ENCODE measurements around the gene CCDC157. TPM values are rescaled to one million over a fixed set of nuclear protein-coding genes. Genes with fewer than 3 reads are reported as not detected.
A peak's percentile ranks its signal among the peaks of the same experiment; 100 is the strongest.

The CCDC157 gene
- total RNA-seq, 1 experiment from 2014 or later, result 3.5 TPM

- H3K9me2 ChIP-seq (replicated peaks; ENCODE audit: low read length), result no peaks in the 10 kb centered on the region
- POLR2A ChIA-PET (ENCODE audit: unreplicated experiment), result interaction anchor here (0.5 to 1.2 kb wide), 6 partner anchors 30 to 97 kb away, joined by 3 to 13 read pairs (median 6); partner anchors contain the start of genes CCDC157 and SF3A1
- peak within 1 kb of the TSS; percentile 23 for H3K27ac ChIP-seq (ENCODE audit: low read length)
- ATAC-seq, result peak; percentile 88
- no TSS peak for BruUV-seq (replicated peaks)
- H3K4me3 ChIP-seq (ENCODE audit: low read length), result peak within 1 kb of the TSS; percentile 79
- intact Hi-C loops (cut with micrococcal nuclease), result loop anchor here (5.0 kb wide), 1 partner anchor 40 kb away; the partner anchor contains the start of gene CASTOR1
- no peaks in the 10 kb centered on the region for H3F3A ChIP-seq (ENCODE audit: low read length, unreplicated experiment)
- H3K4me1 ChIP-seq (ENCODE audit: insufficient read depth, low read length), result peaks cover 28% of the 10 kb centered on the region
- CTCF ChIA-PET, result interaction anchor here (0.6 to 2.5 kb wide), 5 partner anchors 17 to 238 kb away, joined by 3 to 33 read pairs (median 4); partner anchors contain the start of gene CASTOR1
- H2AFZ ChIP-seq (ENCODE audit: low read length), result peak within 1 kb of the TSS; percentile 81
- no peaks in the 10 kb centered on the region for H4K20me1 ChIP-seq (ENCODE audit: low read length)
- H3K79me2 ChIP-seq (ENCODE audit: low read length), result peaks cover 33% of the 10 kb centered on the region
- peak; percentile 92 for DNase-seq
- no peaks in the 10 kb centered on the region for H3K9me3 ChIP-seq (ENCODE audit: low read length)
- TF ChIP-seq EZH2phosphoT487 (IDR thresholded peaks at IDR 0.05; ENCODE audit: borderline replicate concordance, low read length) (no peak), CTCF (conservative IDR thresholded peaks at IDR 0.05; ENCODE audit: low read depth, low read length) (no peak), EZH2 (IDR thresholded peaks at IDR 0.05; ENCODE audit: low read length, unreplicated experiment) (no peak)
- peak within 1 kb of the TSS; percentile 92 for H3K4me2 ChIP-seq (ENCODE audit: low read length)
- peak within 1 kb of the TSS; percentile 77 for H3K9ac ChIP-seq (ENCODE audit: low read length)
- no peaks in the 10 kb centered on the region; the same call in 1 of the 2 replicates for H3K36me3 ChIP-seq (ENCODE audit: low read depth, low read length)
- no peaks in the 10 kb centered on the region for H3K27me3 ChIP-seq (ENCODE audit: low read length)
Observed at GRCh38 chr22:30326706-30327362, 30.0 kb upstream of the CCDC157 start, which contains the start of gene TBC1D10A. TBC1D10A (minus strand) TSS chr22:30326941; CDS start chr22:30326881, 60 bp downstream.

GRCh38 chr22:30327864-30328345 is 28.9 kb upstream of the CCDC157 start:
- ChIA-PET POLR2A (ENCODE audit: unreplicated experiment) (no interaction called here), CTCF (interaction anchor here (0.6 to 2.5 kb wide), 2 partner anchors 40 to 273 kb away, joined by 4 to 33 read pairs; partner anchors contain the start of gene CASTOR1)
- ATAC-seq, result peak; percentile 39
- no peaks in the 10 kb centered on the region for H3K27me3 ChIP-seq (ENCODE audit: low read length)
- no peaks in the 10 kb centered on the region for H3F3A ChIP-seq (ENCODE audit: low read length, unreplicated experiment)
- peak; percentile 60 for DNase-seq
- H2AFZ ChIP-seq (ENCODE audit: low read length), result no peak overlapping the region
- intact Hi-C loops (cut with micrococcal nuclease), result loop anchor here (5.0 kb wide), 1 partner anchor 41 kb away; the partner anchor contains the start of gene CASTOR1
- TF ChIP-seq EZH2phosphoT487 (IDR thresholded peaks at IDR 0.05; ENCODE audit: borderline replicate concordance, low read length) (no peak), CTCF (conservative IDR thresholded peaks at IDR 0.05; ENCODE audit: low read depth, low read length) (peak; percentile 58), EZH2 (IDR thresholded peaks at IDR 0.05; ENCODE audit: low read length, unreplicated experiment) (no peak)
- H3K4me2 ChIP-seq (ENCODE audit: low read length), result peak overlapping the region; percentile 72; the same call in 1 of the 2 replicates
- no peak overlapping the region for H3K9ac ChIP-seq (ENCODE audit: low read length)
- no peaks in the 10 kb centered on the region for H3K9me3 ChIP-seq (ENCODE audit: low read length)
- no peaks in the 10 kb centered on the region for H3K9me2 ChIP-seq (replicated peaks; ENCODE audit: low read length)
- no peak overlapping the region for H3K27ac ChIP-seq (ENCODE audit: low read length)
- BruUV-seq (replicated peaks), result no TSS peak
- peaks cover 33% of the 10 kb centered on the region for H3K79me2 ChIP-seq (ENCODE audit: low read length)
- peaks cover 8% of the 10 kb centered on the region; the same call in 1 of the 2 replicates for H3K36me3 ChIP-seq (ENCODE audit: low read depth, low read length)
- H4K20me1 ChIP-seq (ENCODE audit: low read length), result no peaks in the 10 kb centered on the region
- peaks cover 28% of the 10 kb centered on the region for H3K4me1 ChIP-seq (ENCODE audit: insufficient read depth, low read length)
- H3K4me3 ChIP-seq (ENCODE audit: low read length), result no peak overlapping the region

Data from PC-3 (cell line).